GM21619 (cell line): ENCODE measurements around the gene STK35.
"Not testable (repeated sequence)": the region's sequence is repeated elsewhere in the genome, so short reads cannot be mapped to it uniquely, and the experiment has no call there.

ENCODE experiments used
- ATAC-seq: cut with Tn5 transposase; IDR thresholded peaks from one replicate; pipeline ENCODE4 v1.9.1; 2021; ENCODE audit not compliant: unreplicated experiment

The STK35 gene

DNA sequence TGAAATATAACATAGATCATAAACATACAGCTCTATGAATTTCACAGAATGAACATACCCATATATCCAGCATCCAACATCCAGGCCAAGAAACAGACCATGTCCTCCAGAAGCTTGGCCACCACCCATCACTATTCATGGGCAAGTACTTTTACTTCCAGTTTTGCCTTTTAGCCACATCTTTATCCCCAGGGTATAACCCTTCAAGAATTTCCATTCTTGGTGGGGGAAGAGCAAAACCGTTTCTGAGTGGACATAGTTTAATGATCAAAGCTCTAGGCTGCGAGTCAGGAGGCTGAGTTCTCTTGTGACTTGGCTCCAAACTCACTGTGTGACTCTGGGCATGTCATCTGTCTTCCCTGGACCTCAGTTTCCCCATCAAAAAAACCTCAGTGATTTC is 78.3 kb downstream of the STK35 start:
- no peak for ATAC-seq

DNA sequence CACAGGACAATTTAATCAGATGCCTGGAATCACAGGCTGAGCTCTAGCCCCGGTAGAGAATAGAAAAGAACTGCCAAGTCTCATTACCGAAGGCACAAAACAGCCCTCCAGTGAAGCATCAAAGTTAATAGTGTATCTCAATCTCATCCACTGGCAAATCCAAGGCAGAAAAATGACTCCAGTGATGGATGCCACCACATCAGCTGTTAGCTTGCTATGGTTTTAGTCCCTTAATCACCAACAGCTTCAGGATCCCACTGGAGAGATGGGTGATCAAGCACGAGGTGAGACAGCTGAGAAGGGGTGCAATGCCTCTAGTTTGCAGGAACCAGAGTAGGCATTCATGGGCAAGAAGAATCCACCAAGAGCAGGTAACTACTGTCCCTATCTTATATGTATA is 81.8 kb downstream of the STK35 start:
- ATAC-seq, result no peak

DNA sequence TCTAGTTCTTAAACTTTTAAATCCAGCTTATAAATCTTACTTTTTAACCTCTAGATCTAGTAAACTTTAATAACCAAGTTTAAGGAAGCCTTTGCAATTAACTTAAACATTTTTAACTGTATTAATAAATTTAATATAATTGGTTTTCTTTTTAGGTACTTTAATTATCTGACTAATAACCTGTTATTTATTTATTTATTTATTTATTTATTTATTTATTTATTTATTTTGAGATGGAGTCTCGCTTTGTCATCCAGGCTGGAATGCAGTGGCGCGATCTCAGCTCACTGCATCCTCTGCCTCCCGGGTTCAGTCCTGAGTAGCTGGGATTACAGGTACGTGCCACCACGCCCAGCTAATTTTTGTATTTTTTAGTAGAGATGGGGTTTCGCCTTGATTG is 83.3 kb downstream of the STK35 start:
- not testable (repeated sequence) for ATAC-seq

DNA sequence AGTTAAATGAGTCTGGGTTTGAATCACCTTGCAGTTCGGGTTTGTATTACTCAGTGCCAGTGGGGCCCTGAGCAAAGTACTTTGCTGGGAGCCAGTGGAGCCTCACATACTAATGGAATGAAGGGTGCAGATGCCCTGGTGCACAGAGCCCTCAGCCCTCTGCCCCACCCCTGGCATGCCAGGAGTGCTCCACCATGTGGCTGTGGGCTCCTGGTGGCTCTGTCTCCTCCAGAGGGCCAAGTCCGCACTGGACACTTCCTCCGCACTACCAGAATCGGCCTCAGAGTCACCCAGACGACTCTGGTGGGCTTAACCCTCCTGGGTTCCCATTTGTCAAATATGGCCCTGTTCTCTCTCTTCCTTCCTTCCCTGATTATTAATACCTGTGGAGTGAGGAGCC is 94.0 kb downstream of the STK35 start:
- no peak for ATAC-seq

DNA sequence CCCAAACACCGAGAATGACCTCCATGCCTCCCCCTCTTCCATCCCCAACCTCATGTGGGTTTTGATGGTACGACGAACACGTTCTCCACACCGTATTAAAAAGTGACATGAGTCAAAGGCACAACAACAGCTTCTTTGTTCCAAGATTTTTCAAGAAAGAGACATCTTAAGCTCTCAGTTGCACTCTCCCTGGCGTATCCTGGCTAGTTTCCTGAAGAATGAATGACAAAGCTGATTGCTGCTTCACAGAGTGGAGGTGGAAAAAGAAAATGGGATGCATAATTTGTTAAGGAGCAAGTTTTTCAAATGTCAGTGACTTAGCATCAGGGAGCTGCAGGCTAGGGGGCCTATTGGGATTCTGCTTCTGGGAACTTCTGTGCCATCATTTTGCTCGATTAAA is 95.5 kb downstream of the STK35 start:
- ATAC-seq, result no peak
